GM12891 (cell line): ENCODE measurements around the gene CBLC.

ENCODE experiments used
- POLR2A ChIP-seq: IDR thresholded peaks from 2 replicates; pipeline ENCODE4 v1.6.1; 2011; ENCODE audit warnings: low read depth, low read length, control low read depth
- POLR2AphosphoS5 ChIP-seq: IDR thresholded peaks from 2 replicates; pipeline ENCODE4 v1.6.1; 2011; ENCODE audit warnings: low read depth, low read length, control low read depth
- SPI1 ChIP-seq: IDR thresholded peaks from 2 replicates; pipeline ENCODE4 v1.6.1; 2011; ENCODE audit warnings: low read depth, low read length, control low read depth
- TAF1 ChIP-seq: IDR thresholded peaks from 2 replicates; pipeline ENCODE4 v1.6.1; 2011; ENCODE audit warnings: low read depth, low read length, control low read depth

DNA sequence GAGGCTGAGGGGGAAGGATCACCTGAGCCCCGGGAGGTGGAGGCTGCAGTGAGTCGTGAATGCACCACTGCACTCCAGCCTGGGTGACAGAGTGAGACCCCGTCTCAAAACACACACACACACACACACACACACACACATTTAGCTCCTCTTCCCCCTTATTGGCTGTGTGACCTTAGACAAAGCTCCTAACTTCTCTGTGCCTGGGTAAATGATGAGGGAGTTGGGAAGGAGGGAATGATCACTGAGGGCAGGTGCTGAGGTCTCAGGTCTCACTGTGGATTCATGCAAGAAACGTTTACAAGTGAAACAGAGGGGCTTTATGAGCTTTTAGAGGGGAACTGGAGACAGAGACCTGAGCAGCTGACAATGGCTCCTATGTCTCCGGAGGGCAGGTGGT is 46.1 kb upstream of the CBLC start:
- TF ChIP-seq POLR2AphosphoS5: no peak
- no peak for TF ChIP-seq POLR2A
- TF ChIP-seq TAF1: no peak
- TF ChIP-seq SPI1: no peak
